HEK293T (cell line): ENCODE measurements around the gene EXOSC7.

Source experiments
- CTCF ChIA-PET: fragments of 350-600 bp; formaldehyde crosslinking; extraction: SDS; loops from one replicate; lab custom pipeline; 2021; ENCODE audit warnings: antibody characterized with exemption, inconsistent platforms; lab: Yijun Ruan, JAX
- POLR2A ChIA-PET: fragments of 350-600 bp; formaldehyde crosslinking; extraction: SDS; loops from one replicate; lab custom pipeline; 2020; ENCODE audit warnings: antibody characterized with exemption, inconsistent platforms; lab: Yijun Ruan, JAX
- DNase-seq: peaks from one replicate; pipeline ENCODE4 v3.0.0; 2012; ENCODE audit warnings: mixed read lengths; ENCODE audit errors: extremely low spot score
- ARNT ChIP-seq: fragments of 450-650 bp; IDR thresholded peaks from 2 replicates; pipeline ENCODE4 v1.6.1; 2017; ENCODE audit warnings: mild to moderate bottlenecking
- BHLHE40 ChIP-seq: fragments of 450-650 bp; IDR thresholded peaks from 2 replicates; pipeline ENCODE4 v1.6.1; 2016; ENCODE audit warnings: mild to moderate bottlenecking, moderate library complexity, borderline replicate concordance
- CTBP1 ChIP-seq: fragments of 450-650 bp; IDR thresholded peaks from 2 replicates; pipeline ENCODE4 v1.6.1; 2016; ENCODE audit warnings: borderline replicate concordance
- ELF4 ChIP-seq: fragments of 450-650 bp; IDR thresholded peaks from 2 replicates; pipeline ENCODE4 v1.6.1; 2017; ENCODE audit warnings: antibody characterized with exemption
- FOXA1 ChIP-seq: fragments of 450-650 bp; IDR thresholded peaks from 2 replicates; pipeline ENCODE4 v1.6.1; 2016; ENCODE audit warnings: mild to moderate bottlenecking
- FOXK2 ChIP-seq: fragments of 450-650 bp; IDR thresholded peaks from 2 replicates; pipeline ENCODE4 v1.6.1; 2016; ENCODE audit warnings: mild to moderate bottlenecking
- FOXM1 ChIP-seq: fragments of 450-650 bp; IDR thresholded peaks from 2 replicates; pipeline ENCODE4 v1.6.1; 2017; ENCODE audit warnings: mild to moderate bottlenecking, borderline replicate concordance
- HDGF ChIP-seq: fragments of 450-650 bp; IDR thresholded peaks from 2 replicates; pipeline ENCODE4 v1.6.1; 2017; ENCODE audit warnings: antibody characterized with exemption, borderline replicate concordance
- L3MBTL2 ChIP-seq: fragments of 450-650 bp; conservative IDR thresholded peaks from 2 replicates; pipeline ENCODE4 v1.6.1; 2016; ENCODE audit warnings: mild to moderate bottlenecking
- LEF1 ChIP-seq: fragments of 450-650 bp; IDR thresholded peaks from 2 replicates; pipeline ENCODE4 v1.6.1; 2017; ENCODE audit warnings: mild to moderate bottlenecking, borderline replicate concordance
- NFRKB ChIP-seq: fragments of 450-650 bp; IDR thresholded peaks from 2 replicates; pipeline ENCODE4 v1.6.1; 2016; ENCODE audit warnings: mild to moderate bottlenecking, moderate library complexity
- PKNOX1 ChIP-seq: fragments of 450-650 bp; IDR thresholded peaks from 2 replicates; pipeline ENCODE4 v1.6.1; 2016
- SP1 ChIP-seq: fragments of 450-650 bp; IDR thresholded peaks from 2 replicates; pipeline ENCODE4 v1.6.1; 2017
- SUZ12 ChIP-seq: fragments of 450-650 bp; IDR thresholded peaks from 2 replicates; pipeline ENCODE4 v1.6.1; 2016; ENCODE audit warnings: mild to moderate bottlenecking
- TARDBP ChIP-seq: fragments of 450-650 bp; IDR thresholded peaks from 2 replicates; pipeline ENCODE4 v1.6.1; 2016
- ZNF384 ChIP-seq: fragments of 450-650 bp; IDR thresholded peaks from 2 replicates; pipeline ENCODE4 v1.6.1; 2016

Gene EXOSC7

GRCh38 chr3:44993471-44994205 lies 17.6 kb downstream of the EXOSC7 start:
- no peak for TF ChIP-seq ZNF384
- no peak for TF ChIP-seq BHLHE40
- TF ChIP-seq L3MBTL2, result no peak
- no peak for TF ChIP-seq ARNT
- TF ChIP-seq NFRKB, result no peak
- no peak for TF ChIP-seq FOXM1
- TF ChIP-seq CTBP1, result no peak
- TF ChIP-seq FOXK2, result no peak
- no peak for TF ChIP-seq SUZ12
- no peak for TF ChIP-seq HDGF
- no peak for TF ChIP-seq ELF4
- no peak for TF ChIP-seq LEF1
- TF ChIP-seq FOXA1, result no peak
- no peak for TF ChIP-seq TARDBP
- ChIA-PET CTCF (interaction anchor here (0.6 to 1.0 kb wide), 4 partner anchors 8 to 88 kb away, joined by 3 read pairs; no protein-coding TSS in a partner anchor), POLR2A (interaction anchor here (2.3 kb wide), 1 partner anchor 17 kb away, joined by 7 read pairs; the partner anchor contains the start of genes EXOSC7 and ZDHHC3)
- DNase-seq, result no peak

- DNase-seq, result peak; percentile 48
- TF ChIP-seq CTBP1, result peak; percentile 38; the same call in 1 of the 2 replicates
- no peak for TF ChIP-seq TARDBP
- TF ChIP-seq HDGF, result no peak
- TF ChIP-seq ELF4, result no peak
- TF ChIP-seq SP1, result no peak
- peak; percentile 80 for TF ChIP-seq PKNOX1
- ChIA-PET POLR2A (interaction anchor here (0.7 to 2.3 kb wide), 3 partner anchors 18 to 901 kb away, joined by 3 to 7 read pairs (median 3); partner anchors contain the start of genes EXOSC7, KIAA1143, KIF15 and ZDHHC3), CTCF (no interaction called here)
Measured at GRCh38 chr3:44995142-44995770, 19.2 kb downstream of the EXOSC7 start.

DNA sequence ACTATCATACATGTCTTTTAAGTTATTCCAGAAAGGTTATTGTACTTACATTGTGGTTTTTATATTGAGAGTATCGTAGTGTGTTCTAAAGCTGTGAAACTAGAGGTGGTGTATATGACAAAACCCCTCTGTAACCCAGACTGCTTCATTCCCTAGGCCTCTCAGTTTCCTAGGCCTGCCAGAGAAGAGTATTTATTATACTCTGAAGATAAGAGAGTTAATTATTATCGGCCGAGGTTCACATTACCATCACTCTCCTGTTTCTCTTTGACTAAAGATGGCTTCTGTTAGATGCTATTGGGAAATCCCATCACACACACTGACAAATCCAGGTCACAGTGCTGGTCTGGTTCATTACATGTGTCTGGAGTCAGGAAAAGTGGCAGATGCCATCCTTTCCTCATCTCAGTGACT lies 20.5 kb downstream of the EXOSC7 start:
- no peak for DNase-seq
- ChIA-PET CTCF (no interaction called here), POLR2A (no interaction called here)
- no peak for TF ChIP-seq HDGF
- TF ChIP-seq BHLHE40, result no peak
- TF ChIP-seq ARNT, result no peak
- no peak for TF ChIP-seq SUZ12
- TF ChIP-seq TARDBP, result no peak
- no peak for TF ChIP-seq PKNOX1

- TF ChIP-seq FOXK2 (no peak), PKNOX1 (no peak), L3MBTL2 (no peak), ZNF384 (no peak), FOXA1 (no peak), SUZ12 (no peak), ARNT (no peak), ELF4 (no peak), CTBP1 (no peak), BHLHE40 (no peak)
- CTCF ChIA-PET, result no interaction called here
- no peak for DNase-seq
- POLR2A ChIA-PET, result no interaction called here
Measured at GRCh38 chr3:44999782-45000181, 23.7 kb downstream of the EXOSC7 start.

DNA sequence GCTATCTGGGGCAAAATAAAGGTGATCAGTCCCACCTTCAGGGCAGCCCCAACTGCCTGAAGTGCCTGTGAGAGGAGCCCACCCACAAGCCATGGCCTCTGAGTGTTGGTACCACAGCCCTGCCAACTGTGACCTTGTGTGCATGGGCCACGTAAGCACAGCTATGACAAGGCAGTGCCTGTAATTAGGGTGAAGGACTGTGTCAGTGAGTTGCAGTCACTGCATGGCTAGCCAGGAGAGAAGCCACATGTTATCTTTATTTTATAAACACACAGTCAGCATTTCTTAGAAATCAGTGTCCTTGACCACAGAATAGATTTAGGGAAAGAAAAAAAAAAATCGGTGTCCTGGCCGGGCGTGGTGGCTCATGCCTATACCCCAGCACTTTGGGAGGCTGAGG lies 24.8 kb downstream of the EXOSC7 start:
- POLR2A ChIA-PET, result no interaction called here
- no peak for DNase-seq
- CTCF ChIA-PET, result interaction anchor here (0.7 to 1.3 kb wide), 2 partner anchors 7 to 18 kb away, joined by 3 read pairs; no protein-coding TSS in a partner anchor
- TF ChIP-seq HDGF (no peak), PKNOX1 (no peak), L3MBTL2 (no peak), FOXK2 (no peak), LEF1 (no peak), SUZ12 (no peak), CTBP1 (no peak), TARDBP (no peak), FOXM1 (no peak), ARNT (no peak), FOXA1 (no peak), ELF4 (no peak), SP1 (no peak), ZNF384 (no peak), BHLHE40 (no peak), NFRKB (no peak)
